Osteocyte (in vitro differentiated cells): ENCODE data around the gene BST1. TPM values are rescaled to one million over a fixed set of nuclear protein-coding genes. Genes with fewer than 3 reads are reported as not detected.

Experiments
- DNase-seq: peaks from one replicate; pipeline ENCODE4 v3.0.0; 2021; ENCODE audit warnings: mixed read lengths; ENCODE audit not compliant: unreplicated experiment; ENCODE audit errors: extremely low spot score
- H3K27ac Mint-ChIP-seq: one replicate; pipeline ENCODE4 v1.8.0; 2021; ENCODE audit warnings: mild to moderate bottlenecking, mixed read lengths; ENCODE audit not compliant: unreplicated experiment
- H3K27me3 Mint-ChIP-seq: one replicate; pipeline ENCODE4 v1.8.0; 2021; ENCODE audit warnings: mixed read lengths; ENCODE audit not compliant: unreplicated experiment
- H3K36me3 Mint-ChIP-seq: one replicate; pipeline ENCODE4 v1.8.0; 2021; ENCODE audit warnings: mixed read lengths; ENCODE audit not compliant: unreplicated experiment
- H3K4me1 Mint-ChIP-seq: one replicate; pipeline ENCODE4 v1.8.0; 2021; ENCODE audit warnings: mixed read lengths; ENCODE audit not compliant: unreplicated experiment
- H3K4me3 Mint-ChIP-seq: one replicate; pipeline ENCODE4 v1.8.0; 2021; ENCODE audit warnings: mild to moderate bottlenecking, moderate library complexity, mixed read lengths; ENCODE audit not compliant: unreplicated experiment
- H3K9me3 Mint-ChIP-seq: one replicate; pipeline ENCODE4 v1.8.0; 2021; ENCODE audit warnings: mixed read lengths; ENCODE audit not compliant: unreplicated experiment
- total RNA-seq: library from RNA; stranded (reverse); gene quantifications from 2 replicates; pipeline ENCODE4 v1.2.1, GENCODE V29; 2021
- TF ChIP-seq, protein P1 (sequence below): fragments of 200-600 bp; sonication (generic); IDR thresholded peaks from 2 replicates; pipeline ENCODE4 v1.5.0; 2021; ENCODE audit warnings: antibody characterized with exemption, mild to moderate bottlenecking, moderate library complexity

Gene BST1
- total RNA-seq, 1 donor from 2014 or later, result 0.54 TPM

DNA sequence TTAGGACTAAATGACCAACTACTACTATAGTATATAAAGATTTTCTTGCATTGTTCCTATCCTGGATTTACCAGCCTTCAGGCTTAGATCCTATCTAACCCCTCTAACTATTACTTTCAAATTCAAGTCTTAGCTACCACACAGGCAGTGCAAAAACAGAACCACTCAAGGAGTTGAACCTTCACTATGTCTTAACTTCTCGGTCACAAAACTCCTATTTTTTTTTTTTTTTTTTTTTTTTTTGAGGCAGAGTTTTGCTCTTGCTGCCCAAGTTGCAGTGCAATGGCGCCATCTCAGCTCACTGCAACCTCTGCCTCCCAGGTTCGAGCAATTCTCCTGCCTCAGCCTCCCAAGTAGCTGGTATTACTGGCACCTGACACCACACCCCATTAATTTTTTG lies 27.5 kb upstream of the BST1 start:
- no peak for DNase-seq
- Mint-ChIP-seq H3K9me3 (no peaks in the 10 kb centered on the region), H3K27me3 (no peaks in the 10 kb centered on the region), H3K4me3 (no peak overlapping the region), H3K4me1 (peaks cover 57% of the 10 kb centered on the region), H3K27ac (no peak overlapping the region), H3K36me3 (no peaks in the 10 kb centered on the region)
- TF ChIP-seq, protein P1, sequence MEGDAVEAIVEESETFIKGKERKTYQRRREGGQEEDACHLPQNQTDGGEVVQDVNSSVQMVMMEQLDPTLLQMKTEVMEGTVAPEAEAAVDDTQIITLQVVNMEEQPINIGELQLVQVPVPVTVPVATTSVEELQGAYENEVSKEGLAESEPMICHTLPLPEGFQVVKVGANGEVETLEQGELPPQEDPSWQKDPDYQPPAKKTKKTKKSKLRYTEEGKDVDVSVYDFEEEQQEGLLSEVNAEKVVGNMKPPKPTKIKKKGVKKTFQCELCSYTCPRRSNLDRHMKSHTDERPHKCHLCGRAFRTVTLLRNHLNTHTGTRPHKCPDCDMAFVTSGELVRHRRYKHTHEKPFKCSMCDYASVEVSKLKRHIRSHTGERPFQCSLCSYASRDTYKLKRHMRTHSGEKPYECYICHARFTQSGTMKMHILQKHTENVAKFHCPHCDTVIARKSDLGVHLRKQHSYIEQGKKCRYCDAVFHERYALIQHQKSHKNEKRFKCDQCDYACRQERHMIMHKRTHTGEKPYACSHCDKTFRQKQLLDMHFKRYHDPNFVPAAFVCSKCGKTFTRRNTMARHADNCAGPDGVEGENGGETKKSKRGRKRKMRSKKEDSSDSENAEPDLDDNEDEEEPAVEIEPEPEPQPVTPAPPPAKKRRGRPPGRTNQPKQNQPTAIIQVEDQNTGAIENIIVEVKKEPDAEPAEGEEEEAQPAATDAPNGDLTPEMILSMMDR, result no peak

DNA sequence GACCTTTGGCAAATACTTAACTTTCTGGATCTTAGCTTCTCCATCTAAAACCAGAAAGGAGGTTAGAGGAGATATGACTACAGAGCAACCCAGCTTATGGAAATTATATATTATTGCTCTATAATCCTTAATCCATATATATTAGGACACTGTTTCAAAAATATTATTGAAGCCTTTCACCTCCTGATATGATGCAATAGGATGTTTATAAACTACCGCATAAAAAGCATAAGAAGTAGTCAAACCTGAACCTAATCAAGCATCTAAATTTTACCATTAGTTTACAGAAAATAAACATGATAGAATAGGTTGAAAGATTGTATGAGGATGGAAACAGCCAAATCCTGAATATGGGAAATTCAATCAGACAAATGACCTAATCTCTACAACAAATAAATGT lies 26.8 kb upstream of the BST1 start:
- H3K27ac Mint-ChIP-seq, result peak overlapping the region; percentile 24
- H3K36me3 Mint-ChIP-seq, result no peaks in the 10 kb centered on the region
- H3K4me3 Mint-ChIP-seq, result no peak overlapping the region
- H3K4me1 Mint-ChIP-seq, result peaks cover 54% of the 10 kb centered on the region
- H3K9me3 Mint-ChIP-seq, result no peaks in the 10 kb centered on the region
- no peaks in the 10 kb centered on the region for H3K27me3 Mint-ChIP-seq
- no peak for DNase-seq
- TF ChIP-seq, protein P1, result no peak

DNA sequence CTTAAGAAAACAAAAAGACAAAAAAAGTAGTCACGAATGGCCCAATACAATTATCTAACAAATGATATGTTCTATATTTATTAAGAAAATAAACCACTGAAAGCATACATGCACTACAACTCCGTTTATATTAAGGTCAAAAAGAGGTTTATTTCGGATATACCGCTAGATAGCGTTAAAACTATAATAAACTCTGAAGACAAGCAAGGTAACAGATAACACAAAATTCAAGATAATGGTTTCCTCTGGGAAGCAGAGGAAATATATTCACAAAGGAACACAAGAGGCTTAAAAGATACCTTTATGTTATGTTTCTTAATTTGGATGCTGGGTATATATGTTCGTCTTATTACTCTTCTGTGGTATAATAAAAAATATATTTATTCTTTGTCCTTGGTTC lies 26.0 kb upstream of the BST1 start:
- Mint-ChIP-seq H3K4me3 (no peak overlapping the region), H3K27ac (peak overlapping the region; percentile 31), H3K36me3 (peaks cover 2% of the 10 kb centered on the region), H3K9me3 (no peaks in the 10 kb centered on the region), H3K27me3 (no peaks in the 10 kb centered on the region), H3K4me1 (peaks cover 47% of the 10 kb centered on the region)
- DNase-seq, result no peak
- TF ChIP-seq, protein P1, result no peak

DNA sequence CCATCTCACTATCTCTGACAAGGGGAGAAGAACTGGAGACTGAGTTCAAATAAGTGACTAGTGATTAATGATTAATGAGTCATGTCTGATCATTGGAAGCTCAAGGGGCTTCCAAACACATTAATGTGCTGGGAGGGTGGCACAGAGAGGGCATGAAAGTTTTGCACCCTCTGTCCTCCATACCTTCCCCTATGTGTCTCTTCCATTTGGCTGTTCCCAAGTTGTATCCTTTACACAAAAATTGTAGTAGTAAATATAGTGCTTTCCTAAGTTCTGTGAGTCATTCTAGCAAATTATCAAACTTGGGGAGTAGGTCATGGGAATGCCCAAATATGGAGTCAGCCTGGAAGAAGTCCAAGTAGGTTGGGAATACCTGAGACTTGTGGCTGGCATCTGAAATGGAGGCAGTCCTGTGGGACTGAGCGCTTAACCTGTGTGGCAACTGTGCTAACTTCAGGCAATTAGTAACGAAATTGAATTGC lies 25.3 kb upstream of the BST1 start:
- H3K4me1 Mint-ChIP-seq, result peaks cover 49% of the 10 kb centered on the region
- DNase-seq, result no peak
- H3K9me3 Mint-ChIP-seq, result no peaks in the 10 kb centered on the region
- no peaks in the 10 kb centered on the region for H3K27me3 Mint-ChIP-seq
- TF ChIP-seq, protein P1, result no peak
- no peak overlapping the region for H3K4me3 Mint-ChIP-seq
- H3K36me3 Mint-ChIP-seq, result peaks cover 2% of the 10 kb centered on the region
- H3K27ac Mint-ChIP-seq, result peak overlapping the region; percentile 79

DNA sequence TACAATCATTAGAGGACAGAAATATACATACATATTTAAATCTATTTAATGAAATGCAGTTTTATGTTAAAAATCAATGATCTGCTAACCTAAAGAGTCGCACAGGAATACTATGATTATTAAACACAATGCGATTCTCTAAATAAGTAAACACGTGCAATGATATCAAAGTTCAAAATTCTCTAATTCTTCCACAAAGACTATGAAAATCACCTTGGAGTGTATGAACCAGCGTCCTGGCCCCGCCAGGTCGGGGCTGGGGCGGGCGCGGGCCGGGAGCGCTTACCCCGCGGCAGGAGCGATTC lies 21.8 kb upstream of the BST1 start:
- H3K4me3 Mint-ChIP-seq, result peak overlapping the region; percentile 99
- H3K36me3 Mint-ChIP-seq, result peaks cover 10% of the 10 kb centered on the region
- TF ChIP-seq, protein P1, result no peak
- H3K4me1 Mint-ChIP-seq, result peaks cover 64% of the 10 kb centered on the region
- H3K27ac Mint-ChIP-seq, result peak overlapping the region; percentile 100
- no peaks in the 10 kb centered on the region for H3K9me3 Mint-ChIP-seq
- no peak for DNase-seq
- H3K27me3 Mint-ChIP-seq, result no peaks in the 10 kb centered on the region
